Stimulated activated CD8-positive, alpha-beta memory T cell treated with anti-CD3 and anti-CD28 coated beads, Interleukin-12 subunit alpha, Interleukin-12 subunit beta, amount 100 ng/mL, for 24 hours (primary cell): ENCODE measurements around the gene APC.

Experiments used
- DNase-seq: peaks from one replicate; pipeline ENCODE4 v3.0.0-alpha.2; 2020; ENCODE audit errors: extremely low read depth

Gene APC

DNA sequence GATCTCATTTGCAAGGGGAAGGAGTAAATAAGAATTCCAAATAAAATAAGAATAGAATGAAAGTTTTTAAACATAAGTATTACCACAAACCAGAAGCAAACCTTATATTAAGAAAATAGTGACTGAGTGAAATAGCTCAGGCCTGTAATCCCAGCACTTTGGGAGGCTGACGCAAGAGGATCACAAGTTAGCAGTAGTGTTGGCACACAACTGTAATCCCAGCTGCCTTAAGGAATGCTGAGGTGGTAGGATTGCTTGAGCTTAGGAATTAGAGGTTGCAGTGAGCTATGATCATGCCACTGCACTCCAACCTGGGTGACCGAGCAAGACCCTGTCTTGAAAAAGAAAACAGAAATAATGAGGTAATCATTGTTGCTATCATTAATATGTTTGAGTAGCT lies 47.0 kb downstream of the APC start:
- no peak for DNase-seq

DNA sequence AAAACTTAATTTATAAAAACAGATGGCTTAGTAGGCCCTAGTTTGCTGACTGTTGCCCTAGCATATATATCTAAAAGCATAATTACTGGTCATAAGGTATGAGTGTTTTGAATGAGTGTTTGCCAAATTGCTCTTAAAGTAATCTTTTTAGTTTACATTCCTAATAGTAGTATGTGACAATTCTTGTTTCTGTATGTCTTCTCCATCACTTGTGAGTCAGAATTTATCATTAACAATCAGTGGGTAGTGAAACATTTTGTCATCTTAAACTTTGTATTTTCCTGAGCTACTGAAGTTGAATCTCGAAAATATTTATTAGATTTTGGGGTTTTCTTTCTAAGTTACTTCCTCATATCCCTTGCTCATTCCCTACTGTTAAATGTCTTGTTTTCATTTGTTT lies 49.6 kb downstream of the APC start:
- no peak for DNase-seq

DNA sequence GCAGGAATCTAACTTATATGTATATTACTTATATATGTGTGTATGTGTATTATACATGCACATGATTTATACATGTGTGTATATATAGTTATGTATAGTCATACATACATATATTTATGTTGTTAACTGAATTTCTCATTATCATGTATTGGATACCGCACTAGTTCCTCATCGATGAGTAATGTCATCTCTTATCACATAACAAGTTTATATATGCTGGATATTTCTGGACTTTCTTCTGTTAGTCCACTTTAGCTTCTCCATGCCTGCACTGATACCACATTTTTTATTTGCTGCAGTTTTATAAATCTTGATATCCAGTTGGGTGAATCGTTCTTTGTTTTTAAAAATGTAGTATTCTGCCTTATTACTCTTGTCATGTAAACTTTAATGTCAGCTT lies 50.2 kb downstream of the APC start:
- DNase-seq, result no peak

DNA sequence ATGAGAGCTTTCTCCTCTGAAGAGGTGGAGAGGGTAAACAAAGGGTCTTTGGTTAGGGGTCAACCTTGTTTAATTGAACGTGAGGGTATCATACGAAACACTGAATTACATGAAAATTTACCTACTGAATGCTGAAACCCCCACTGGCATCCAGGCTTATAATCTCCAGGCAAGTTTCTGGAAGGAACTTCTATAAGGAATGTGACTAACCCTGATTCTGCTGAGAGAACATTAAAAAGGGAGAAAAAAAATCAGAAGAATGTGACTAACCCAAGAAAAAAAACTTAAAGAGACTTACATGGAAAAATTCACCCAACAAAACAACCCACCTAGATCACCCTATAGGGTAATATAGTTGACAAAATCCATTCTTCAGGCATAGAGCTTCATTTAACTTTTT lies 55.5 kb downstream of the APC start:
- DNase-seq, result no peak

DNA sequence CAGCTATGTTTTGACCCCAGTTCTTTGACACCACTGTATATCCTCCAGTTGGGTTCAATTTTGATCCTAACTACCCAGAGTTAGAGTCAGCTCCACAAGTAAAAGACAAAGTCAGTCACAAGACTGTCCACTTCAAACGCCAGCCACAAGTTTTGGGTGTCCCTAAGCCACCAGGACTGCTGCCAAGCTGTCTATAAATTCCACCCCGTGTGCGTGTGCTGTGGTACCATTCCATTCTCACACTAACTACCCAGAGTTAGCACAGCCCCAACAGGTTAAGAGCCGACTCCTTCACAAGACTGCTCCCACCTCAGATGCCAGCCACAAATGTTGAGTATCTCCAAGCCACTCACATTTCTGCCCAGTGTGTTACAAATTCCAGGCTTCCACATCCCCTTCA lies 56.7 kb downstream of the APC start:
- no peak for DNase-seq

DNA sequence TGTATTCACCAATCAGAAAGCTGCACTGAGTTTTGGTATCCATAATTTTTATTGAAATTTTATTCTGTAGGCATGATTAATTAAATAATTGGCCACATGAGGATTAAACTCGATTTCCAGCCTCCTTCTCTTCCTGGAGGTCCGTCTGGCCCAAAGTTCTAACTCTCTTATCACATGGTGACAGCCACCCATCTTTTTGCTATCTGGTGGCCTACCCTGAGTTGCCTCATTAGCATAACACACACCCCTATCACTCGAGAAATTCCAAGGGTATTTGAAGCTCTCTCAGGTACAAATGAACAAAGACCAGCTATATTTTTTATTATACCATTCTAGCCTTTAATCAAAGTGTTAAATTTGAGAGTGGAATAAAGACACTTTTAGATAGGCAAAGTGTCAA lies 57.7 kb downstream of the APC start:
- no peak for DNase-seq

DNA sequence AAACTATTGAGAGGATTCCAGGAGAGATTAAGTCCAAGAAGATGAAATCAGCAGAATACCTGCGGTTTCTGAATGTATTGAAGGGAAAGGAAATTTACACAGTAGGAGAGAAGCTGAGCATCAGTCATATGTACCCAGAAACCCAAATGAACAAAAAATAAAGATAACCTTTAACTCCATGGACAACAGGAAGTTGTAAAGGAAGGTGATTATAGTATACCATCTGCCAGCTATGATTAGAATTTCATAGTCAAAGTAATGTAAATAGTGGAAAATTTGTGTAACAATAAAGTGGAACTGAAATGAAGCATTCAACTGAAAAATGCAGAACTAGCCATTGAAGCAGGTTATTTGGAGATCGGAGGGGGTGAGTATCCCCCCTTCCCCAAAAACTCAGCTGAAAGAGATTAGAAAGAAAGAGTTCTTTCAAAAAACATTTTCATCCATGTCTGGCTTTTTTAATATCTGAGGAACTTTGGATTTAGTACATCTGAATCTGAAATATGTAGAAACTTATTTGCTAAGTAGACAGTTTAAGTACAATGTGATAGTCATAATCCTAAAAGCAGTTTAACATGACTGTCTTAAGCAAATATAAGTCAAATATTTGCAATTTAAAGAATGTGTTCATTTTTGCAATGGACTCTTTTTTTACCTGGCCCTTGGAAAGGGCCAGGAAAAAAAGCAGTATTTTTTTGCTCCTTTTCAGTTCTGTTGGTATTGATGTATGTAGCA lies 58.4 kb downstream of the APC start:
- no peak for DNase-seq

DNA sequence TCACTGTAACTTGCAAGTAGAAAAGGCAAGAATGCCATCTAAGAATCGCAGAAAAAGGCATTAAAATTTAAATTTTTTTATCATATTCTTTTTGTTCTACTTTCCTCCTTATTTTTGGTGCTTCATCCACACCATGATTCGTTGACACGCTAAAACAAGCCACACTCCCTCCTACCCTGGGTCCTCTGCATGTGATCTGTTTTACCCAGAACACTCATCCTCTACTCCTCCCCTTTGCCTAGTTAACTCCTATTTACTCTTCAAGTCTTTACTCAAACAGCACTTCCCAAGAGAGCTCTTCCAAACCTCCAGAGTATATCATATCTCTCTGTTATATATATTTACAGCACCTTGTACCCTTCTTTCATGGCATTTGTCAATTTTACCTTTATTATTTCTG lies 62.0 kb downstream of the APC start:
- no peak for DNase-seq

DNA sequence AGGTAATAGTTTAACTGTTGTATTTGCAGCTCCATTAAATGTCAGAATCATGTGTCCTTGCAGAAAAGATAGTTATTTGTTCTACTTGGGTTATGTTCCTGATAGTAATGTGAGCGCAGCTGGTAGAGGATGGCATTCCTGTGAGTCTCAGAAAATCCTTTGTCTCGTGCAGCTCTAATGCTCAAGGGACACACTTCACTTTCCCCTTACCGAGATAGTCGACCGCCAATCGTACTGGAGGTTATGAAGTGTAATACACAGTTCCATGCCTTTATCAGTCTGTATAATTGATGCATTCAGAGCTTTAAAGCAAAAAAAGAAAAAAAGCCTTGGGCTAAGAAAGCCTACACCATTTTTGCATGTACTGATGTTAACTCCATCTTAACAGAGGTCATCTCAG lies 63.2 kb downstream of the APC start:
- no peak for DNase-seq

DNA sequence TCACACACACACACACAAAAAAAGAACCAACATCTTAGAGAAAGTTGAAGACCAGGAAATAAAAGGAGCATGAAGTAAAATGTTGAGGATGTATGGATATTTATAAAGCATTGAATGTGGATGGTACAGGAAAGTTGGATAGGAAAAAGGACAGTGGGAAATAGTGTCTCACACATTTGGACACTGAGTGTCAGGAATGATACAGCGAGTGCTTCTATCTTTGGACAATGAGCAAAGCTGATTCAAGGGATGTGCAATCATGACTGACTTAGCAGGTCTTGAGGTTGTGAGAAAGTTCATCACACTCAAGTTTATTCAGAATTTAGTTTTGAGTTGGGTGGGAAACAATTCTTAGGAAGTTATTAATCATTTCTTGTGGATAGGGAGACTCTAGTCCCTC lies 73.3 kb downstream of the APC start:
- no peak for DNase-seq

DNA sequence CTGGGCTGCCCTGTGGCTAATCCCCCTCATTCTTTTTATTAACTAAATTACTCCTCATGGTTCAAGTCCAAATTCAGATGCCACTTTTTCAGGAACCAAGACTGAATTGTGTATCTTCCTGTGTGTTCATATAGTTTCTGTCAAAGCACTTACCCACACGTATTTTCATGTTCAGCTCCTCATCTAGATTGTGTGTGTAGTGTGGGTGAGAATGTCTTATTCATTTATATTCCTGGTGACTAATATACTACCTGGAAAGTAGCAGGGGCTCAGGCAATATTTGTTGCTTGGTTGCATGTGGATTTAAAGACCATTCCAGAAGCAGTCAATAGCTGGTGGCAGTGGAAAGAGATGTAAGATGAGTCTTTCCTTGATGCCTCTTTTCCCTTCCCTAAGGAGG lies 74.9 kb downstream of the APC start:
- no peak for DNase-seq

DNA sequence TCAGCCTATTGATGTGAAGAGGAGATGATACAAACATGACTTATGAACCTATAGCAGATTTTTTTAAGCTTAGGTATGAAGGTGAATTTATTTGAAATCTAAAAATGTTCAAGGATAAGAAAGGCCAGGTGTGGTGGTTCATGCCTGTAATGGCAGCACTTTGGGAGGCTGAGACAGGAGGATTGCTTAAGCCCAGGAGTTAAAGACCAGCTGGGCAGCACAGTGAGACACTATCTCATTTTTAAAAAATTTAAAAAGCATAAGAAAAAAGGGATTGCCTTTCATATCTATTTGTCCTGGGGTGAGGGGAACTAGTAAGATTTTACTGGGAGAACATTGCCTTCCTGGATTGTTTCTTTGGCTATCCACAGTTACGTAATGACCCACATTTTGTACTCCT lies 82.6 kb downstream of the APC start:
- DNase-seq, result no peak

DNA sequence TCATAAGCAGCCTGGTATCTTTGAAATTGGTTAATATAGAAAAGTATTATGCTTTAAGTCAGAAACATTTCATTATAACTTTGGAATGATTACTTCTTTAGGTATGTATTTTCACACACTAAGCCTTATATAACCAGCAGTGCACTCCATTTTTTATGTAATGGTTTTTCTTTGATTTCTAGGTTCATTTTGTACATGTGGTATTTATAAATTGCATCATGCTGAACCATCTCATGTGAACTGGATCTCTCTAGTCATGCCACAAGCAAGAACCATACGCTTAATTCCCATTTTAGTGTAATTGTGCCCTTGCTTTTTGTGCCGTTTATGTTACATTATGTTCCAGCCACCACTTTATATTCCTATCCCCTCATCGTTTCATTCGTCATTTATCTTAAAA lies 84.8 kb downstream of the APC start:
- no peak for DNase-seq

DNA sequence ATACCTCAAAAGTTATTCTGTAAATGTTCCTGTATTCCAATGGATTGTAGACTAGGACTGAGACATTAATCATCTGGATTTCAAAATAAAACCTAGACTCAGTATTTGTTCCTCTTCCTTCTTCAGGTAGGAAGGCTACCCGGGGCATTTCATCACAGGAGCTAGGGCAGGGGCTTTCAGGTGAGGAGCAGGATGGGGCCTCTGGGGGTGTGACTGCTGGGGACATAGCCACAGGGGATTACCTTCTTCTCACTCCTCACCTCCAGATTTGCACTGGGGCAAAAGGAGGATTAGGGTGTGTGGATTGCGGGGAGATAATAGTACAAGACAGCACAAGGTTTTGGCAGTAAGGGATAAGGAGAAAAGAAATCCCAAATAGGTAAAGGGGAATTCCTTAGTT lies 85.5 kb downstream of the APC start:
- no peak for DNase-seq

DNA sequence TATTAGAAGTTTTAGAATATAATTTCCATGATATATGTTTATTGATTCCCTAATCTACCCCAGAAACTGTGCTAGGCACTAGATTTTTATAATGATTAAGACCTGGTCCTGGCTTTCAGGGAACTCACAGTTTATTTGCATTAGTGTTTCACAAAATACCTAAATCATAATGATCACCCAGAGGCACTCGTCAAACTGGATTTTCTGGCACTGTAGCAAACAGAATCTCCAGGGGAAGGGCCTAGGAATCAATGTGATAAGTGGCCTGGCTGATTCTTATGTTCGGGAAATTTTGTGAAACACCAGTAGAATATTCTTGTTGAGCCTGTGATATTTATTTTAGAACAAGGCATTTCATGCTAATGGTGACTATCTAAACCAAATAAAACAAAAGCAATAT lies 86.0 kb downstream of the APC start:
- DNase-seq, result no peak

DNA sequence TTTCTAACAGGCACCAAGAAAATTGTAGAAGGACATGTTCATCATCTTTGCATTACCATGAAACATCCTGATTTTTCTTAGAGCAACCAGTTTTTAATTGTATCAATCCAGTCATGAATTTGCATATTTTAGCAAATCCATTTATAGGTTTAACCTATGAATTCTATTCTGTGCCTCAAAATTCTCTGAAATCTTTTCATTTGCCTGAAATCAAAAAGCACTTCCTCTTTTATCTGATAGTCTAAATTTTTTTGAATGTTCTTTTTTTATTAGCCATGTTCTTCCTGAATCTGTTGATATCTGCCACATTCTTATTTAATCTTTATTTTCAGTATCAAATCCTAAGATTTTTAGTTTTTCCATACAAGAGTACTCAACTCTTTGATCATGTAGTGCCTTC lies 86.5 kb downstream of the APC start:
- no peak for DNase-seq

DNA sequence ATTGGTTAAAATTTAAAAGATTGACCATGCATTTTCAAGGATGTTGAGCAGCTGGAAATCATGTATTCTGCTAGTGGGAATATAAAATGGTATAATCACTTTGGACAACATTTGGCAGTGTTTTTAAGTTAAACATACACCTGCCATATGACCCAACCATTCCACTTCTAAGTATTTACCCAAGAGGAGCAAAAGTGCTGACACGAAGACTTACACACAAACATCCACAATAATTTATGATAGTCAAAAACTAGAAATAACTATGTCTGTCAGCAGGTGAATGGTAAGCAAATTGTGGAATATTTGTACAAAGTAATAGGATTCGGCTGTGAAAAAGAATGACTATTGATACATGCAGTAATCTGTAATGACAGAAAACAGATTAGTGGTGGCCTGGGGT lies 92.7 kb downstream of the APC start:
- DNase-seq, result no peak

DNA sequence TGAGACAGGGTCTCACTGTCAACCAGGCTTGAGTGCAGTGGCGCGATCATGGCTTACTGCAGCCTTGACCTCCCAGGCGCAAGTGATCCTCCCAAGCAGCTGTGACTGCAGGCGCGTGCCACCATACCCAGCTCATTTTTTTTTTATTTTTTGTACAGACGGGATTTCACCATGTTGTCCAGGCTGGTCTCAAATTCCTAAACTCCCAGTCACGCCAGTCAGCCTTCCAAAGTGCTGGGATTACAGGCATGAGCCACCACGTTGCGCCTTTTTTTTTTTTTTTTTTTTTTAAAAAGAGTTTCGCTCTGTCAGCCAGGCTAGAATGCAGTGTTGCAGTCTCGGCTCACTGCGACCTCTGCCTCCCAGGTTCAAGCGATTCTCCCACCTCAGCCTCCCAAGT lies 96.3 kb downstream of the APC start:
- no peak for DNase-seq

DNA sequence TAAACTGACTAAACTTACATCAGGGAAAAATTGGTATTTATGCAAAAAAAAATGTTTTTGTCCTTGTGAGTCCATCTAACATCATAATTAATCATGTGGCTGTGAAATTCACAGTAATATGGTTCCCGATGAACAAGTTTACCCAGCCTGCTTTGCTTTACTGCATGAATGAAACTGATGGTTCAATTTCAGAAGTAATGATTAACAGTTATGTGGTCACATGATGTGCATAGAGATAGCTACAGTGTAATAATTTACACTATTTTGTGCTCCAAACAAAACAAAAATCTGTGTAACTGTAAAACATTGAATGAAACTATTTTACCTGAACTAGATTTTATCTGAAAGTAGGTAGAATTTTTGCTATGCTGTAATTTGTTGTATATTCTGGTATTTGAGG lies 106.8 kb downstream of the APC start:
- DNase-seq, result no peak

DNA sequence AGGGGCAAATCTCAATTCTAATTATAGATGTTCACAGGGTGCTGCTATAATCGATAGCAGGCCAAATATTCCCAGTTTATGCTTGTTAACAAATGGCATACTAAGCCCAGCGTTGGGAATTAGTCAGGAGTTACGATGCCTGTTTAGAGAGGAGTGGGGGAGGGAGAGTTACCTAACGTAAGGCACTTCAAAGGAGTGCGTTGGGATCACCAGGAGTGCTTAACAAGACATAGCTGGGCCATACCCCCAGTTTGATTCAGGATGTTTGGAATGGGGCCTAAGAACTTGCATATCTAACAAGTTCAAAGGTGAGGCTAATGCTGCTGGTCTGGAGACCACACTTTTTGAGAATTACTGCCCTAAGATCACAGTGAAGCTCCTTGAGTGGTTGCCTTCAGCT lies 108.9 kb downstream of the APC start:
- no peak for DNase-seq

DNA sequence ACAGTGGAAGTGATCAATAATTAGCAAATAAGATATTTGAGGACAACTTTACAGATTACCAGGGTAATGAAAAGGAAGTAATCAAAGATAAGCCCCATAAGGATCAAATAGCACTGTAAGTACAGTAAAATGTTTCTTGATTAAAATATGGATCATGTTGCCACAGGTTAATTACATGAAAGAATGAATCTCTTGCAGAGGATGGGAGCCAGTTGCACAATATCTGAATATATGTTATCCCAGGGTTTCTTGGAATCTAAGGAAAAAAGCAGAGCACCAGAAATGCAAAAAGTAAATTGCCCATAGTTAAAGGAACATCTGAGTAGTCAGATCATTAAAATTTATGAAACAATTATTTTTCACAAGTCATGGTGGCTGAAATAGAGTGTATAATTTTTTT lies 109.6 kb downstream of the APC start:
- DNase-seq, result no peak

DNA sequence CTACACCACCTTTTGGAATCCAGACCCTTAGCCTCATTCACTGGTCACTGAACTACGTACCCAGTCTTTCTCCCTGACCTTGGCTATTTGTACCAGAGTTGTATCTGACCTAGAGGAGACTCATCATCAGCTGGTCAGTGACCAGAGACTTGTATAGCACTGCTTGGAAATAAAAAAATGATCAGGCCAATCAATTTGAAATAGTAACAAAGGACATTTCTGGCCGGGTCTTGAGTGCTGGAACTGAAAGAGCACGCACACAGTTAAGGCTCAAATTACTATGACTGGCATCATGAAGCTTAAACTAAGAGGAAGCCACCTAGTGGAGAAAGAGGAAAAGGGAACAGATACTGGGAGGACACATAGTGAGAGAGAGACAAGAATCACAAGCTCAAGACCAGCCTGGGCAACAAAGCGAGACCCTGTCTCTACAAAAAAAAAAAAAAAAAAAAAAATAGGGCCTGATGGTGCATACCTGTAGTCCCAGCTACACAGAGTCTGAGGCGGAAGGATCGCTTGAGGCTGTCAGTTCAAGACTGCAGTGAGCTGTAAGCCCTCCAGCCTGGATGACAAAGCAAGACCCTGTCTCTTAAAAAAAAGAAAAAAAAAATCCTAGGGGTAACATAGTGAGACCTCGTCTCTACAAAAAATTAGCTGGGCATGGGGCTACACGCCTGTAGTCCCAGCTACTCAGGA lies 110.6 kb downstream of the APC start:
- no peak for DNase-seq

DNA sequence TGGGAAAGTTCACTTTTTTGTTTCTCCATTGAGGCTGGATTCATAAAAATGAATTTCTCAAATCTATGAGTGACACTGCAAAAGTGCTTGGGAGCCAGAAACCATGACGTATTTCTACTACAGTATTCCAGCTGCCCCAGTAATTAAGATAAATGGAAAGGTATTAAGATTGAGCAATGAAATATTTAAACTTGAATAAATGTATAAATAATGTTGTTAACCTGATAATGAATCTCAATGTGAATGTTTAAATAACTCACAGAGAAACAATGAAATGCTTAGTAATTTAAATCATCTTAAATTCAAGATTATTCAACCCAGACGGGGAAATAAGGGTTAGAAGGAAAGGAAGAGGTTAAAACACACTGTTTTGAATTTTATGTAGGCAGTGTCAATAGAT lies 112.2 kb downstream of the APC start:
- DNase-seq, result no peak

DNA sequence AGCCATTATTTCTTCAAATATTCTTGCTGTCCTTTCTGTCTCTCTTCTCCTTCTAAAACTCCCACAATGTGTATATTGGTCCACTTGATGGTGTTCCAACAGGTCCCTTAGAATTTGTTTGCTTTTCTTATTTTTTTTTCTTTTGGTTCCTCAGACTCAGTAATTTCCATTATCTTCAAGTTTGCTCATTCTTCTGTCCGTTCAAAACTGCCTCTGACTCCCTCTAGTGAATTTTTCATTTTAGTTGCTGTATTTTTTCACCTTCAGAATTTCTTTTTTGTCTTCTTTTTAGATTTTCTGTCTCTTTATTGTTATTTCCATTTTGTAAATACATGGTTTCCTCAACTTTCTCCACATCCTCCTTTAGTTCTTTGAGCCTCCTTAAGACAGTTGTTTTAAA lies 117.0 kb downstream of the APC start:
- no peak for DNase-seq
